HUES64 (cell line): ENCODE data around the gene BRD1.
"Not testable (repeated sequence)": the region's sequence is repeated elsewhere in the genome, so short reads cannot be mapped to it uniquely, and the experiment has no call there.

ENCODE experiments used
- H3K27ac ChIP-seq: 2 replicates; pipeline ENCODE4 v1.7.0; 2013; ENCODE audit warnings: low read depth, low read length, inconsistent platforms
- H3K27me3 ChIP-seq: 2 replicates; pipeline ENCODE4 v1.6.1; 2013; ENCODE audit warnings: mild to moderate bottlenecking, low read length; ENCODE audit not compliant: insufficient read depth
- H3K36me3 ChIP-seq: 2 replicates; pipeline ENCODE4 v1.6.1; 2013; ENCODE audit warnings: mild to moderate bottlenecking, low read length; ENCODE audit not compliant: insufficient read depth
- H3K4me1 ChIP-seq: 2 replicates; pipeline ENCODE4 v1.6.1; 2013; ENCODE audit warnings: mild to moderate bottlenecking, low read length, moderate library complexity; ENCODE audit not compliant: insufficient read depth
- H3K4me3 ChIP-seq: 2 replicates; pipeline ENCODE4 v1.5.1; 2013; ENCODE audit warnings: mild to moderate bottlenecking, low read length, moderate library complexity
- H3K9ac ChIP-seq: 2 replicates; pipeline ENCODE4 v1.6.1; 2013; ENCODE audit warnings: mild to moderate bottlenecking, low read depth, low read length
- H3K9me3 ChIP-seq: 2 replicates; pipeline ENCODE4 v1.6.1; 2013; ENCODE audit warnings: low read depth, low read length; ENCODE audit not compliant: insufficient read depth
- WGBS: fragments of 150-250, 120-280 bp; methylation state at CpG from one replicate; pipeline ENCODE4 v1.1.7; 2013; ENCODE audit warnings: missing lambda C conversion rate; 5-methylcytosine and 5-hydroxymethylcytosine counted together

Gene BRD1

DNA sequence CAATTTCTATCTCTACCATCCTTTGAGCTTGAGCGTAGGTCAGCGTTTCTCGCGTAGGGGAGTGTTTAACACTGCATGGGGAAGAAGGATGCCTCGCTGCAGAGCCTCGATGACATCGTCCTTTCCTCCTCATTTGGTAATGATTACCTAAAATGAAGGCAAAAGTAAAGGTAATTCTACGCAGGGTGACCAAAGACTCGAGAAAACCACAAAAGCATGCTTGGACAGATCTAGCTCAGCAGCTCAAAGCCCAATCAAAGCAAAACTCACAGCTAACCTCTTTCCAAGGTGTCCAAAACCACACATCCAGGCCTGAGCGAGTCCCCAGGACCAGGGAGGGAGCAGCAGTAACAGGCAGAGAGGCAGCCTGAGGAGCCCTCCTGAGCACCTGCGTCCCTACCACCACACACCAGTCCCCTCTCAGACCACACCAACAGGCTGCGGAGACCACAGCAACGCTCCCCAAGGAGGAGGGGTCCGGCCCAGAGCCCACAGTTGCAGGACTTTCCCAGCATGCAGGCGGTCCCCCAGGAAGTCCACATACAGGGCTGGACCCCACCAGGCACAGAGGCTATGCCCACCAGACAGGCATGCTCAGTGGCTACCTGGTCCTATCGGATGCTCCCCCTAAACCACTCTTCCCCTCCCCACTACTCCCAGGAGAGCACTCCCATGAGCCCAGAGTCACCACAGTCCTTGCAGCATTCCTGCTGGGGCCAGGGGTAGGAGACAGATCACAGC lies 3.3 kb downstream of the BRD1 start:
- Histone ChIP-seq H3K4me1 (peaks cover 3% of the 10 kb centered on the region; the same call in 1 of the 2 replicates), H3K27ac (no peak overlapping the region), H3K4me3 (no peak overlapping the region), H3K27me3 (no peaks in the 10 kb centered on the region), H3K36me3 (peaks cover 55% of the 10 kb centered on the region), H3K9me3 (peaks cover 2% of the 10 kb centered on the region; the same call in 1 of the 2 replicates), H3K9ac (no peak overlapping the region)
- WGBS = 91% methylated on average over 16 of the region's 16 CpGs

DNA sequence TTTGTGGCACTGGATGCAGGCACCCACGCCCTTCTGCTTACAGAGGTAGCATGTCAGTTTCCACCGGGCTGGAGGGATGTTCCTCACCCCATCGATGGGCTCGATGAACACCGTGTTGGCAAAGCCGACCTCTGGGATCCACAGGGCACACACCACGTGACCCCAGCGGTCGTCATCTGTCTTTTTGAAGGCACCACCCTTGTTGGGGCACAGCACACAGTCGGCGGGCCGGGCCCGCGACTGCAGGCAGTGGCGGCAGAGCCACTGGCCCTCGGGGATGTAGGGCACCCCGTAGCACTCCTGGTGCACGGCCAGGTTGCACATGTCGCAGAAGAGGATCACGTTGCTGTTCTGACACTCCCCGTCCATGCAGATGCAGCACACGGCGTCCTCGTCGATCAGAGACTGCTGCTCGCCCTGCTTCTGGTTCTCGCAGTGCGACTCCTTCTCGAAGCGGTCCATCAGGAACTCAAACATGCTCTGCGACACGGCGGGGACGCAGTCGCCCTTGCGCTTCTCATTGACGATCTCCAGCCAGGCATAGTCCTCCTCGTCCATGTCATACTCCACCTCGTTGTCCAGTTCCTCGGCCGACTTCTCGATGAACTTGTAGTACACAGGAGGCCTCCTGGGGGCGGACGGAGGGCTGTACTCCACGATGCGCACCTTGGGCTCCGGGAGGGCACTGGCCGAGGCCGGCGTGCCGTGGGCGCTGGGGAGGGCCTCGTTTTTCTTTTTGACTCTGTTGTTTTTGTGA lies 4.2 kb downstream of the BRD1 start:
- whole genome bisulfite sequencing = 96% methylated on average over 53 of the region's 53 CpGs
- Histone ChIP-seq H3K27ac (no peak overlapping the region), H3K4me3 (no peak overlapping the region), H3K4me1 (peaks cover 3% of the 10 kb centered on the region; the same call in 1 of the 2 replicates), H3K9me3 (no peaks in the 10 kb centered on the region), H3K36me3 (peaks cover 62% of the 10 kb centered on the region), H3K9ac (no peak overlapping the region), H3K27me3 (no peaks in the 10 kb centered on the region)

- not testable (repeated sequence) for H3K27ac ChIP-seq, H3K4me3 ChIP-seq, H3K4me1 ChIP-seq, H3K27me3 ChIP-seq, H3K9me3 ChIP-seq
- WGBS = 93% methylated on average over 11 of the region's 11 CpGs
- H3K36me3 ChIP-seq = peaks cover 79% of the 10 kb centered on the region
- H3K9ac ChIP-seq = peak overlapping the region; percentile 24; the same call in 1 of the 2 replicates
Measured at GRCh38 chr22:49821741-49822140, 5.9 kb downstream of the BRD1 start.

DNA sequence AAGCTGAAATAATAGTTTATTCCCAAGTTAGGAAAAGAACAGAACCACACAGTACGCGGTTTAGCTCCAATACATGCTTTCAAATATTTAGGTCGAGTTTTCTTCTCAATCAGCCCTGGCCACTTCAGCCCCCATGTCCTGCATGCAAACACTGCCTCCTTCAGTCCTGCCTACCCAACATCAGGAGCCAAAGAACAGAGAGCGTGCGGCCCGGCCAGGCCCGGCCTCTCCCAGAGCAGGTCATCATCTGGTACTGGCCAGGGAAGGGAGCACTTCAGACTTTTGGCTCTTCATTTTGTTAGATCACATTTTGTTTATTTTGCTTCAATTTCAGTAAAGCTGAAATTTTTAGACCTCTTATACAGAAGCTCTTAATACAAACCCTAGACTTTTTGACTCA lies 6.7 kb downstream of the BRD1 start:
- no peak overlapping the region for H3K4me3 ChIP-seq
- H3K36me3 ChIP-seq = peaks cover 84% of the 10 kb centered on the region
- peaks cover under 1% of the 10 kb centered on the region; the same call in 1 of the 2 replicates for H3K4me1 ChIP-seq
- H3K9me3 ChIP-seq = no peaks in the 10 kb centered on the region
- H3K27ac ChIP-seq = no peak overlapping the region
- no peak overlapping the region for H3K9ac ChIP-seq
- H3K27me3 ChIP-seq = no peaks in the 10 kb centered on the region
- WGBS = 90% methylated on average over 7 of the region's 7 CpGs

DNA sequence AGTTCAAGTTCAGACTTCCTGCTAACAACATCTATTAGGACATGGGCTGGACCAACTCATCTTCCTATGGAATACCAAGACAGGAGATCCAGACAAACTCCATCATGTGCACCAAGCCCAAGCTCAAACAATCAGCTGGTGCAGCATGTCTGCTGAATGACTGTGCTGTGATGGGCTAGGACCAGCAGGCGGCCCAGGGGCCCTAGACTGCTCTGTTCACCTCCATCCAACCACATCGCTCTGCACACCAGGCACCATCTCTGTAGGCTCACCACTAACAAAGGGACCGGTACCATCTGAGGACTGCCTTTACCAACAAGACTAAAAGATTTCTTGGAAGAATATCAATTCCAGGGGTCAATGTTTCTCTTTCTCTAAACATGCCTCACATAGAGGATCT lies 10.3 kb downstream of the BRD1 start:
- Histone ChIP-seq H3K4me3 (no peak overlapping the region), H3K36me3 (peaks cover 71% of the 10 kb centered on the region)
- WGBS = 80% methylated on average over 3 of the region's 3 CpGs

GRCh38 chr22:49815641-49816091 lies 12.0 kb downstream of the BRD1 start:
- H3K9me3 ChIP-seq = no peaks in the 10 kb centered on the region
- H3K27ac ChIP-seq = no peak overlapping the region
- H3K9ac ChIP-seq = no peak overlapping the region
- H3K4me3 ChIP-seq = no peak overlapping the region
- H3K27me3 ChIP-seq = no peaks in the 10 kb centered on the region
- WGBS = 95% methylated on average over 15 of the region's 15 CpGs
- no peaks in the 10 kb centered on the region for H3K4me1 ChIP-seq
- peaks cover 54% of the 10 kb centered on the region for H3K36me3 ChIP-seq

More for the DNA sequence above, 10.3 kb downstream of the BRD1 start:
- Histone ChIP-seq H3K4me1 (no peaks in the 10 kb centered on the region), H3K27ac (no peak overlapping the region), H3K9ac (no peak overlapping the region), H3K9me3 (no peaks in the 10 kb centered on the region), H3K27me3 (no peaks in the 10 kb centered on the region)

- Histone ChIP-seq H3K36me3 (peaks cover 46% of the 10 kb centered on the region), H3K27me3 (no peaks in the 10 kb centered on the region), H3K4me1 (no peaks in the 10 kb centered on the region), H3K27ac (no peak overlapping the region), H3K4me3 (no peak overlapping the region), H3K9ac (no peak overlapping the region), H3K9me3 (no peaks in the 10 kb centered on the region)
- 93% methylated on average over 8 of the region's 8 CpGs for WGBS
Measured at GRCh38 chr22:49814856-49815255, 12.8 kb downstream of the BRD1 start.

DNA sequence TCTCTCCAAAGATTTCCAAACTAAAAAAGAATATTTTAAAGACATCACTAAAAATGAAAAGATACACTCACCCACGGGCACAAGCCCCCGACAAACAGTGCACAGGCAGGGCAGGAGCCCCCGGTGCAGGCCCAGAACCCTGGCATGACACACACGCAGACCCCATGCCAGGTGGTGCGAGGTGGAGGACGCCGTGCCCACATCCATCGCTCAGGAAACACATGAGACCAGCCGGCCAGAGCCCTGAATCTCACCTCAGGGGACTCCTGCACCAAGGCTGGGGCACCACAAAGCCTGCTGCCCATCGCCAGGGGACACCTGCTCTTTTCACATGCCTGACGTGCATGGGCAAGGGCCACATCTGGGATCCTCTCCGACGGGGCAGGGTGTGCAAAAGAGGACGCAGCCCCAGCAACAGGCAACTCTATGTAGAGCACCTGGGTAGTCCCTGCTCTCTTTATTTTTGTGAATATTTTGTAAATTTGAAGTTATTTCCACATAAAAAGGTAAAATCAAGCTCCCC lies 13.4 kb downstream of the BRD1 start:
- Histone ChIP-seq H3K27ac (no peak overlapping the region), H3K9me3 (no peaks in the 10 kb centered on the region), H3K36me3 (peaks cover 41% of the 10 kb centered on the region), H3K9ac (no peak overlapping the region), H3K4me1 (no peaks in the 10 kb centered on the region), H3K4me3 (no peak overlapping the region), H3K27me3 (no peaks in the 10 kb centered on the region)
- 95% methylated on average over 14 of the region's 14 CpGs for WGBS

- H3K9ac ChIP-seq = no peak overlapping the region
Measured at GRCh38 chr22:49812838-49813237, 14.8 kb downstream of the BRD1 start.

GRCh38 chr22:49811020-49811791 lies 16.5 kb downstream of the BRD1 start:
- no peak overlapping the region for H3K4me3 ChIP-seq
- H3K9ac ChIP-seq = no peak overlapping the region
- no peaks in the 10 kb centered on the region for H3K27me3 ChIP-seq
- no peaks in the 10 kb centered on the region for H3K4me1 ChIP-seq
- H3K27ac ChIP-seq = no peak overlapping the region
- 93% methylated on average over 18 of the region's 18 CpGs for WGBS
- no peaks in the 10 kb centered on the region for H3K9me3 ChIP-seq
- peaks cover 13% of the 10 kb centered on the region for H3K36me3 ChIP-seq

More at GRCh38 chr22:49812838-49813237, 14.8 kb downstream of the BRD1 start:
- Histone ChIP-seq H3K4me1 (no peaks in the 10 kb centered on the region), H3K27me3 (no peaks in the 10 kb centered on the region), H3K27ac (no peak overlapping the region), H3K36me3 (peaks cover 29% of the 10 kb centered on the region), H3K9me3 (no peaks in the 10 kb centered on the region), H3K4me3 (no peak overlapping the region)
- 97% methylated on average over 11 of the region's 11 CpGs for WGBS
